ENCODE measurements around the gene RXRB. TPM values are rescaled to one million over a fixed set of nuclear protein-coding genes. Genes with fewer than 3 reads are reported as not detected.

RXRB gene
- polyA plus RNA-seq = 45.5 TPM
- long read RNA-seq, donor 1 = 0 reads
- long read RNA-seq, donor 2, partial matches to known transcripts = 0 of 8 reads
- long read RNA-seq, donor 2, other reads (novel, unspliced or antisense) = 0 of 8 reads
- long read RNA-seq, donor 3, transcript RXRB-201 (10 exons, 2,908 nt) = major isoform, 9 of 105 reads
- long read RNA-seq, donor 3, transcript RXRB-202 (10 exons, 2,846 nt) = minor isoform, 7 of 105 reads
- long read RNA-seq, donor 3, partial matches to known transcripts = 45 of 105 reads
- long read RNA-seq, donor 3, other reads (novel, unspliced or antisense) = 42 of 105 reads
- long read RNA-seq, donor 4, partial matches to known transcripts = 0 of 2 reads
- long read RNA-seq, donor 4, other reads (novel, unspliced or antisense) = 0 of 2 reads
- long read RNA-seq, donor 5, partial matches to known transcripts = 7 of 20 reads
- long read RNA-seq, donor 5, other reads (novel, unspliced or antisense) = 9 of 20 reads
- long read RNA-seq, donor 6, transcript RXRB-201 (10 exons, 2,908 nt) = major isoform, 6 of 11 reads
- long read RNA-seq, donor 6, partial matches to known transcripts = 0 of 11 reads
- long read RNA-seq, donor 6, other reads (novel, unspliced or antisense) = 0 of 11 reads
- long read RNA-seq, donor 7, partial matches to known transcripts = 0 of 3 reads
- long read RNA-seq, donor 7, other reads (novel, unspliced or antisense) = 0 of 3 reads
- long read RNA-seq, donor 8, partial matches to known transcripts = 36 of 40 reads
- long read RNA-seq, donor 8, other reads (novel, unspliced or antisense) = 0 of 40 reads
- long read RNA-seq, donor 9, partial matches to known transcripts = 0 of 4 reads
- long read RNA-seq, donor 9, other reads (novel, unspliced or antisense) = 0 of 4 reads
- long read RNA-seq, donor 10, partial matches to known transcripts = 25 of 61 reads
- long read RNA-seq, donor 10, other reads (novel, unspliced or antisense) = 26 of 61 reads
- long read RNA-seq, donor 11, partial matches to known transcripts = 0 of 6 reads
- long read RNA-seq, donor 11, other reads (novel, unspliced or antisense) = 0 of 6 reads

- H3K9me3 ChIP-seq (ENCODE audit: control insufficient read depth, low read depth, low read length) = no peaks in the 10 kb centered on the region
- H3K4me3 ChIP-seq (ENCODE audit: low read length) = peak within 1 kb of the TSS; percentile 95
- DNase-seq = peak; percentile 100
- peaks cover 44% of the 10 kb centered on the region for H3K4me1 ChIP-seq (ENCODE audit: control insufficient read depth, insufficient read depth, low read length)
- H3K27ac ChIP-seq (ENCODE audit: low read length) = peak within 1 kb of the TSS; percentile 96
- peaks cover 42% of the 10 kb centered on the region for H3K36me3 ChIP-seq (ENCODE audit: control insufficient read depth, insufficient read depth, low read length)
- no peaks in the 10 kb centered on the region for H3K27me3 ChIP-seq (ENCODE audit: control insufficient read depth, insufficient read depth, low read length)
- WGBS (ENCODE audit: insufficient coverage, low lambda C conversion rate) = no CpG with 5 or more reads among the region's 68 CpGs
Observed at GRCh38 chr6:33200219-33201146, at the start of gene RXRB, which contains the start of gene SLC39A7. Gene RXRB (minus strand): TSS chr6:33200665. CDS start chr6:33200476, 189 bp downstream. Gene SLC39A7 (plus strand): TSS chr6:33200867. CDS start chr6:33201246, 379 bp downstream.

GRCh38 chr6:33249732-33250630 is 49.5 kb upstream of the RXRB start:
- no CpG with 5 or more reads among the region's 15 CpGs for WGBS (ENCODE audit: insufficient coverage, low lambda C conversion rate)
- Histone ChIP-seq H3K27me3 (ENCODE audit: control insufficient read depth, insufficient read depth, low read length) (peaks cover 12% of the 10 kb centered on the region), H3K4me3 (ENCODE audit: low read length) (peak overlapping the region; percentile 50), H3K27ac (ENCODE audit: low read length) (peak overlapping the region; percentile 65), H3K36me3 (ENCODE audit: control insufficient read depth, insufficient read depth, low read length) (peaks cover 16% of the 10 kb centered on the region), H3K9me3 (ENCODE audit: control insufficient read depth, low read depth, low read length) (no peaks in the 10 kb centered on the region), H3K4me1 (ENCODE audit: control insufficient read depth, insufficient read depth, low read length) (peaks cover 18% of the 10 kb centered on the region)
- no peak for DNase-seq

DNA sequence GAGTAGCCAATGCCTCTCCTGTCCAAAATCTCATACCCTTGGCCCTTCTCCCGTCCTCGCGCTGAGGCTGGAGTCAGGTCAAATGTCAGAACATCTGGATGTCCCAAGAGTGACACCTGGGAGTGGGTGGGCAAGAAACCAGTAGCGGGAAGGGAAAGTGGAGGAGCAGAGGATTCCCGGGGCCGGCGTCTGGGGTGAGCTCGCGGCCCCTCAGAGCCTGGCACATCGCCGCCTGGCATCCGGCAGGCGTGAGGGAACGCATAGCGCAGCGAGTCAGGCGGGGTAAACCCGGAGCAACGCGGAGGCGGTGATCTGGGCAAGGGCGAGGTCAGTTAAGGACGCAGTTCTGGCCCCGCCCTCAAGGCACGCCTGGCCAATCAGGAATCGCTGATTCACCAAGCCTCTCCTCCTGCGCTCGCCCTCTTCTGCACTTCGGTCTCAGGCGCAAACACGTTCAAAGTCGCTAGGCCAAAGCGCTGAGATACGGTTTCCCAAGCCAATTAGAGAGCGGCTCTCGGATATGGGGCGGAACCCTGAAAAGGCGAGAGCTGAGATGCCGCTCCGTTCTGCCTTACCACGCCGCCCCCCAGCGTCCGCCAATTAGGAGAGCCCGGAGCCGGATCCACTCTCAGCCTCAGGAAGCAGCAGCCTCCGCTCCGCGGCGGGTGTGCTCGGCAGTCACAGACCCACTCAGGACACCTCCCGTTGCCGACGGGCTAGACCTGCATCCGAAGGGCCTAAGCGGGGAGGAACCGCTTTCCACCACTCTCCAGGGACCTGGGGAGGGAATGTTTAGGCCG is 48.7 kb upstream of the RXRB start:
- peaks cover 18% of the 10 kb centered on the region for H3K4me1 ChIP-seq (ENCODE audit: control insufficient read depth, insufficient read depth, low read length)
- H3K4me3 ChIP-seq (ENCODE audit: low read length) = peak overlapping the region; percentile 50
- H3K27me3 ChIP-seq (ENCODE audit: control insufficient read depth, insufficient read depth, low read length) = peaks cover 12% of the 10 kb centered on the region
- H3K9me3 ChIP-seq (ENCODE audit: control insufficient read depth, low read depth, low read length) = no peaks in the 10 kb centered on the region
- peak; percentile 97 to 98 for DNase-seq
- peak overlapping the region; percentile 65 for H3K27ac ChIP-seq (ENCODE audit: low read length)
- H3K36me3 ChIP-seq (ENCODE audit: control insufficient read depth, insufficient read depth, low read length) = peaks cover 16% of the 10 kb centered on the region
- WGBS (ENCODE audit: insufficient coverage, low lambda C conversion rate) = no CpG with 5 or more reads among the region's 58 CpGs

GRCh38 chr6:33248643-33248931 is 48.1 kb upstream of the RXRB start:
- H3K27ac ChIP-seq (ENCODE audit: low read length) = peak overlapping the region; percentile 26
- H3K27me3 ChIP-seq (ENCODE audit: control insufficient read depth, insufficient read depth, low read length) = peaks cover 12% of the 10 kb centered on the region
- H3K9me3 ChIP-seq (ENCODE audit: control insufficient read depth, low read depth, low read length) = no peaks in the 10 kb centered on the region
- DNase-seq = no peak
- peak overlapping the region; percentile 50 for H3K4me3 ChIP-seq (ENCODE audit: low read length)
- no CpG with 5 or more reads among the region's 18 CpGs for WGBS (ENCODE audit: insufficient coverage, low lambda C conversion rate)
- H3K36me3 ChIP-seq (ENCODE audit: control insufficient read depth, insufficient read depth, low read length) = peaks cover 16% of the 10 kb centered on the region
- H3K4me1 ChIP-seq (ENCODE audit: control insufficient read depth, insufficient read depth, low read length) = peaks cover 18% of the 10 kb centered on the region

- Histone ChIP-seq H3K27me3 (ENCODE audit: control insufficient read depth, insufficient read depth, low read length) (peaks cover 15% of the 10 kb centered on the region), H3K4me1 (ENCODE audit: control insufficient read depth, insufficient read depth, low read length) (peaks cover 18% of the 10 kb centered on the region), H3K4me3 (ENCODE audit: low read length) (peak overlapping the region; percentile 50), H3K9me3 (ENCODE audit: control insufficient read depth, low read depth, low read length) (no peaks in the 10 kb centered on the region), H3K27ac (ENCODE audit: low read length) (no peak overlapping the region), H3K36me3 (ENCODE audit: control insufficient read depth, insufficient read depth, low read length) (peaks cover 16% of the 10 kb centered on the region)
- WGBS (ENCODE audit: insufficient coverage, low lambda C conversion rate) = no CpG with 5 or more reads among the region's 28 CpGs
- peak; percentile 67 to 78 for DNase-seq
Observed at GRCh38 chr6:33247977-33248642, 47.6 kb upstream of the RXRB start.

- Histone ChIP-seq H3K9me3 (ENCODE audit: control insufficient read depth, low read depth, low read length) (no peaks in the 10 kb centered on the region), H3K4me1 (ENCODE audit: control insufficient read depth, insufficient read depth, low read length) (peaks cover 6% of the 10 kb centered on the region), H3K27me3 (ENCODE audit: control insufficient read depth, insufficient read depth, low read length) (peaks cover 16% of the 10 kb centered on the region), H3K27ac (ENCODE audit: low read length) (no peak overlapping the region), H3K36me3 (ENCODE audit: control insufficient read depth, insufficient read depth, low read length) (no peaks in the 10 kb centered on the region), H3K4me3 (ENCODE audit: low read length) (no peak overlapping the region)
- WGBS (ENCODE audit: insufficient coverage, low lambda C conversion rate) = no CpG with 5 or more reads among the region's 1 CpG
- no peak for DNase-seq
Observed at GRCh38 chr6:33243476-33243875, 43.0 kb upstream of the RXRB start.

DNA sequence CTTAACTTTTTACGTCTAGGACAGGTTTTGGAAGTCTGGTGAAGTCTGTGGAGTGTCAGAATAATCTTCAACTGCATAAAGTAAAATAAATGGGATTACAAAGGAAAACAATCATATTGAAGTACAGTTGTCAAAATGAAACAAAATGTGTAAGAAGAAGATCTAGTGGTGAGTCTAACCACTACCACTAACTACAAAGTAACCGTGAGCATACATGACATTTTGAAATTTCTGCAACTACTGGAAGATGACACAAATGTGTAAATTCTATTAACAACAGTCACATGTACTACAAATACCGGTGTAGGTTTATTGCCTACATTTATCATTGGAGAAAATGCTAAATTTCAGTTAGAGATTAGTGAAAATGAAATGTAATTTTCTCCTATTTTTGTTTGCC is 41.5 kb upstream of the RXRB start:
- no peaks in the 10 kb centered on the region for H3K9me3 ChIP-seq (ENCODE audit: control insufficient read depth, low read depth, low read length)
- no peak for DNase-seq
- no peak overlapping the region for H3K4me3 ChIP-seq (ENCODE audit: low read length)
- WGBS (ENCODE audit: insufficient coverage, low lambda C conversion rate) = 67% methylated on average over 1 of the region's 3 CpGs
- no peaks in the 10 kb centered on the region for H3K4me1 ChIP-seq (ENCODE audit: control insufficient read depth, insufficient read depth, low read length)
- H3K27ac ChIP-seq (ENCODE audit: low read length) = no peak overlapping the region
- H3K27me3 ChIP-seq (ENCODE audit: control insufficient read depth, insufficient read depth, low read length) = peaks cover 13% of the 10 kb centered on the region
- no peaks in the 10 kb centered on the region for H3K36me3 ChIP-seq (ENCODE audit: control insufficient read depth, insufficient read depth, low read length)

DNA sequence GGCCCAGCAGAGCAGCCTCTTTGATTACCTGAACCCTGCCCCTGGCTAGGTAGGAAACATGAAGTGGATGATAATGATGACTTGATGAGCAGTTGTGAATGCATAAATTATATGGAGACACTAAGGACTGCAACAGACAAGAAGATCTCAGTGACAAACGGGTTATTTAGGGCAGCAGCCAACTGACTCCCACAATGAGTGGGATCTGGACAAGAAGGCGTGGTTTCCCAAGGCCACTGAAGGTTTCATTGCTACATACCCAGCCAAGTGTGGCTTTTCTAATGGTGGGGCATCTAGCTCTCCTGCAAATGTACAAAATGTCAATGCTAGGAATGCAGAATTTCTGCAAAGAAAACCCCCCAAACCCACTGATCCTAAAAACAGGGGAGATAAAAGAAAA is 37.3 kb upstream of the RXRB start:
- no peak overlapping the region for H3K4me3 ChIP-seq (ENCODE audit: low read length)
- no CpG with 5 or more reads among the region's 2 CpGs for whole genome bisulfite sequencing (ENCODE audit: insufficient coverage, low lambda C conversion rate)
- H3K27me3 ChIP-seq (ENCODE audit: control insufficient read depth, insufficient read depth, low read length) = peaks cover 24% of the 10 kb centered on the region
- H3K4me1 ChIP-seq (ENCODE audit: control insufficient read depth, insufficient read depth, low read length) = no peaks in the 10 kb centered on the region
- H3K9me3 ChIP-seq (ENCODE audit: control insufficient read depth, low read depth, low read length) = no peaks in the 10 kb centered on the region
- H3K36me3 ChIP-seq (ENCODE audit: control insufficient read depth, insufficient read depth, low read length) = no peaks in the 10 kb centered on the region
- no peak for DNase-seq
- H3K27ac ChIP-seq (ENCODE audit: low read length) = no peak overlapping the region
